ENCODE measurements around the gene APBB1IP. TPM values are rescaled to one million over a fixed set of nuclear protein-coding genes. Genes with fewer than 3 reads are reported as not detected.
A peak's percentile ranks its signal among the peaks of the same experiment; 100 is the strongest.
"Not testable (repeated sequence)": the region's sequence is repeated elsewhere in the genome, so short reads cannot be mapped to it uniquely, and the experiment has no call there.

APBB1IP gene
- total RNA-seq, 6 experiments from 2014 or later, result 30.7 to 37.6 (median 35.5) TPM

GRCh38 chr10:26468700-26469099 is 30.6 kb downstream of the APBB1IP start:
- H3K27ac Mint-ChIP-seq, result peak overlapping the region; percentile 82
- peaks cover 61% of the 10 kb centered on the region for H3K4me1 Mint-ChIP-seq (ENCODE audit: low read depth)
- no peaks in the 10 kb centered on the region; the same call in 1 of the 2 replicates for H3K27me3 Mint-ChIP-seq (ENCODE audit: insufficient read depth)
- peaks cover 23% of the 10 kb centered on the region for H3K36me3 Mint-ChIP-seq (ENCODE audit: low read depth)
- DNase-seq, result no peak
- no peak overlapping the region; the same call in 1 of the 2 replicates for H3K4me3 Mint-ChIP-seq
- H3K9me3 Mint-ChIP-seq, result no peaks in the 10 kb centered on the region
- no peak for TF ChIP-seq CTCF (IDR thresholded peaks at IDR 0.05)

- Mint-ChIP-seq H3K4me3 (no peak overlapping the region), H3K36me3 (ENCODE audit: low read depth) (peaks cover 27% of the 10 kb centered on the region), H3K9me3 (no peaks in the 10 kb centered on the region), H3K27me3 (ENCODE audit: insufficient read depth) (no peaks in the 10 kb centered on the region; the same call in 1 of the 2 replicates), H3K27ac (no peak overlapping the region; the same call in 1 of the 2 replicates), H3K4me1 (ENCODE audit: low read depth) (peaks cover 72% of the 10 kb centered on the region)
- no peak for TF ChIP-seq CTCF (IDR thresholded peaks at IDR 0.05)
- DNase-seq, result no peak
These were observed 34.3 kb downstream of the APBB1IP start for GRCh38 chr10:26472492-26472778.

DNA sequence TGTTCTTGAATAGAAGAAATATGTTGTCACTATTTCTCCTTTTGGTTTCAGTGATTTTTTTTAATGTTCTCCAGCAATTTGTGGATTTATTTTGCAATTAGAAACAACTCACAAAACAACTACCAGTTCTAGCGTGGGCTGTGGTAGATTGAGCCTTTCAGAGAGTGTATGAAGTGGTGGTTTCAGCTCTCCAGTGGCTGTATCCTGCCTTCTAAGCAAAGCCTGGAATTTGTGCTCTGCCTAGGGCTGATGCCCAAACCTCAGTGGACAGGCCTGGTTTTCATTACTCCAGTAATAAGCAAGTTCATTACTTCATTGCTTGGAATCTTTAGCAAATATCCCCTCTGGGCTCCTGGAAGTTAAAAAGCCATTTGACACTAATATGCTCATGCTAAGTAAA is 35.9 kb downstream of the APBB1IP start:
- TF ChIP-seq CTCF (IDR thresholded peaks at IDR 0.05), result no peak
- Mint-ChIP-seq H3K27me3 (ENCODE audit: insufficient read depth) (no peaks in the 10 kb centered on the region; the same call in 1 of the 2 replicates), H3K36me3 (ENCODE audit: low read depth) (peaks cover 36% of the 10 kb centered on the region), H3K9me3 (no peaks in the 10 kb centered on the region), H3K4me3 (no peak overlapping the region), H3K4me1 (ENCODE audit: low read depth) (peaks cover 65% of the 10 kb centered on the region), H3K27ac (peak overlapping the region; percentile 79)
- peak; percentile 54 for DNase-seq

DNA sequence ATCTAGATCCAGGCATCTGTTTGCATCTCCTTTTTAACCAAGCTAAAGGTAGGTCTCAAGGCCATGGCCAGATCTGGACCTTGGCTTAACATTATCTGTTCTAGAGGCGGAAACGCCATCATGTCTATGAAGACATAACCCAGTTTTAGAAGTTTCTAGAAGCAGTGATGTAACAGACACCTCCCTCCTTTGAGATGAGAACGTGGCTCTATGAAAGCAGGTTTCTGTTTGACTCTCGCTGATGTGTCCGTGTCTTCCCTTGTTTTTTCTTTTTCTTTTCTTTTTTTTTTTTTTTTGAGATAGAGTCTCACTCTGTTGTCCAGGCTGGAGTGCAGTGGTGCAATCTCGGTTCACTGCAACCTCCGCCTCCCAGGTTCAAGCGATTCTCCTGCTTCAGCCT is 36.7 kb downstream of the APBB1IP start:
- Mint-ChIP-seq H3K27ac (peak overlapping the region; percentile 79), H3K36me3 (ENCODE audit: low read depth) (peaks cover 33% of the 10 kb centered on the region), H3K4me1 (ENCODE audit: low read depth) (peaks cover 57% of the 10 kb centered on the region)
- H3K9me3 Mint-ChIP-seq; DNase-seq; H3K4me3 Mint-ChIP-seq; H3K27me3 Mint-ChIP-seq (ENCODE audit: insufficient read depth): not testable (repeated sequence)

GRCh38 chr10:26475386-26475785 is 37.2 kb downstream of the APBB1IP start:
- Mint-ChIP-seq H3K4me1 (ENCODE audit: low read depth) (peaks cover 61% of the 10 kb centered on the region), H3K27ac (peak overlapping the region; percentile 79), H3K27me3 (ENCODE audit: insufficient read depth) (no peaks in the 10 kb centered on the region; the same call in 1 of the 2 replicates), H3K36me3 (ENCODE audit: low read depth) (peaks cover 31% of the 10 kb centered on the region), H3K9me3 (no peaks in the 10 kb centered on the region), H3K4me3 (no peak overlapping the region)
- DNase-seq, result no peak
- TF ChIP-seq CTCF (IDR thresholded peaks at IDR 0.05), result no peak

DNA sequence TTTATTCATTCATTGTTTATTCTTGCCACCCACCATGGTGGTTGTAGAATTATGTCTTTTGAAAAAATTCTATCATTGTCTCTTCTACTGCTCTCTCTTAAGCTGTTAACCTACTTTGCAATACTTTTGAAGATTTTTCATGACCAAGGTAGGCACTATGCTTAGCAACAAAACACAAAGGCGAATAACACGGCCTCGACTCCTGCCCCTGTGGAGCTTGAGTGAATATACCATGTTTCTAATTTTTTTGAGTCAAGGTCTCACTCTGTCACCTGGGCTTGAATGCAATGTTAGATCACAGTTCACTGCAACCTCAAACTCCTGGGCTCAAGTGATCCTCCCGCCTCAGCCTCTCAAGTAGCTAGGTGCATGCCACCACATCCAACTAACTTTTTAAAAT is 39.4 kb downstream of the APBB1IP start:
- Mint-ChIP-seq H3K4me3 (no peak overlapping the region), H3K36me3 (ENCODE audit: low read depth) (peaks cover 23% of the 10 kb centered on the region), H3K9me3 (no peaks in the 10 kb centered on the region), H3K27me3 (ENCODE audit: insufficient read depth) (no peaks in the 10 kb centered on the region; the same call in 1 of the 2 replicates), H3K27ac (no peak overlapping the region), H3K4me1 (ENCODE audit: low read depth) (peaks cover 48% of the 10 kb centered on the region)
- TF ChIP-seq CTCF (IDR thresholded peaks at IDR 0.05), result no peak
- DNase-seq, result no peak
